Loucy (cell line): ENCODE measurements around the gene TRIM33.

Experiments used
- CTCF ChIP-seq: fragments of 200-600 bp; sonication (generic); conservative IDR thresholded peaks from 2 replicates; pipeline ENCODE4 v1.5.1; 2014; ENCODE audit warnings: mild to moderate bottlenecking, antibody characterized with exemption, low read length
- EZH2phosphoT487 ChIP-seq: fragments of 200-600 bp; IDR thresholded peaks from 2 replicates; pipeline ENCODE4 v1.6.1; 2018; ENCODE audit warnings: antibody characterized with exemption, mild to moderate bottlenecking, moderate library complexity, borderline replicate concordance

- TF ChIP-seq CTCF (no peak), EZH2phosphoT487 (no peak)
These were observed 113.4 kb downstream of the TRIM33 start for GRCh38 chr1:114397601-114398000.
